ENCODE measurements around the gene TPO.
"Not testable (repeated sequence)": the region's sequence is repeated elsewhere in the genome, so short reads cannot be mapped to it uniquely, and the experiment has no call there.

Gene TPO

DNA sequence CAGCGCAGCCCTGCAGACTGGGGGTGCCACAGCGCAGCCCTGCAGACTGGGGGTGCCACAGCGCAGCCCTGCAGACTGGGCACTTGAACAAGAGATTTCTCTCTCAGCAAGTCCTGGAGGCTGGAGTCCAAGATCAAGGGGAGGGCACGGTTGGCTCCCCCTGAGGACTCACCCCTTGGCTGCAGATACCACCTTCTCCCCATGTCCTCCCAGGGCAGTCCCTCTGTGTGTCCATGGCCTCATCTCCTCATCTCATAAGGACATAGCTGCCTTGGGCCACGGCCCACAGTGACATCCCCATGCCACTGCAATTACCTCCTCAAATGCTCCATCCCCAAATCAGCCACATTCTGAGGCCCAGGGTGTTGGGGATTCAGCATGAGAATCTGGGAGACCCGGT is 98.2 kb downstream of the TPO start:
- no peak for DNase-seq (ENCODE audit: low spot score)
- TF ChIP-seq, protein P1, sequence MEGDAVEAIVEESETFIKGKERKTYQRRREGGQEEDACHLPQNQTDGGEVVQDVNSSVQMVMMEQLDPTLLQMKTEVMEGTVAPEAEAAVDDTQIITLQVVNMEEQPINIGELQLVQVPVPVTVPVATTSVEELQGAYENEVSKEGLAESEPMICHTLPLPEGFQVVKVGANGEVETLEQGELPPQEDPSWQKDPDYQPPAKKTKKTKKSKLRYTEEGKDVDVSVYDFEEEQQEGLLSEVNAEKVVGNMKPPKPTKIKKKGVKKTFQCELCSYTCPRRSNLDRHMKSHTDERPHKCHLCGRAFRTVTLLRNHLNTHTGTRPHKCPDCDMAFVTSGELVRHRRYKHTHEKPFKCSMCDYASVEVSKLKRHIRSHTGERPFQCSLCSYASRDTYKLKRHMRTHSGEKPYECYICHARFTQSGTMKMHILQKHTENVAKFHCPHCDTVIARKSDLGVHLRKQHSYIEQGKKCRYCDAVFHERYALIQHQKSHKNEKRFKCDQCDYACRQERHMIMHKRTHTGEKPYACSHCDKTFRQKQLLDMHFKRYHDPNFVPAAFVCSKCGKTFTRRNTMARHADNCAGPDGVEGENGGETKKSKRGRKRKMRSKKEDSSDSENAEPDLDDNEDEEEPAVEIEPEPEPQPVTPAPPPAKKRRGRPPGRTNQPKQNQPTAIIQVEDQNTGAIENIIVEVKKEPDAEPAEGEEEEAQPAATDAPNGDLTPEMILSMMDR (IDR thresholded peaks at IDR 0.05; ENCODE audit: extremely low read depth, missing control alignments): no peak

DNA sequence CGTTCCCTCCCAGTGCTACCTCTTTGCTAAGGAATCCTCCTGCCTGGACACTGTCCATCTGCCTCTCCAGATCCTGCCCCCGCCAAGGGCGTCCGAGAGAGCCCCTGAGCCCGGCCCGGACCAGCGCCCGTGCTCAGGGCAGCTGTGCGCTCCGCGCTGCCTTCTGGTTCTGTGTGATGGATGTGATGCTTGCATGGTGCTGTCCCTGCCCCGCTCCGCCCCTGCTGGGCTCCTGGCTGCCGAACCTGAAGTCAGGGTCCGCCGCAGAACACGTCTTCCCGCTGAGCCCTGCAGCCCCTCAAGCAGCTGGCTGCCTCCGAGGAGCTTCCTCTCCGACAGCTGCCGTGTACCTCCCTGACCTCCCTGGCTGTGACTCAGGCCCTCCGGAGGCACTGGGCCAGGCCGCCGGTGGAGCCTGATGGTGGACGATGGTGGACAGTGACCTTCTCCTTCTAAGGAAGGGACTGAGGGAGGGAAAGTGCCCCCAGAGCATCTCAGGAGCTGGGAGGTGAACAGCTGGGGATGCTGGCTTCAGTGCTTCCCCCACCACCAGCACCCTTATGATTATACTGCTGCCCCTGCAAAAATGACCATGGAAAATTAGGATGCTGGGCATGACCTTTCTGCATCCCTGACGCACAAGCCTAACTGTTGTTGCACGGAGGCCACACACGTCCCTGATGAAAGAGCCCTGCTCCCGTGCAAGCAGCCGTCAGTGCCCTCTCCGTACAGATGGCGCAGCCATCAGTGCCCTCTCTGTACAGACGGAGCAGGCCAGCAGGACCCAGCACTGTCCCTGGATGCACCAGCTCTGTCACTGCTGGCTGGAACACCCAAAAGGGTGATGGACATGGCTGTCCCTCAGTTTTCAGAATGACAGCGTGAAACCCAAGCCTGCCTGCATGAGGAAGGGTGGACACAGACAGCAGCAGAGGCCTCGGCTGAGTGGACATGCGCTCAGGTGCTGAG is 99.3 kb downstream of the TPO start:
- TF ChIP-seq, protein P1 (IDR thresholded peaks at IDR 0.05; ENCODE audit: extremely low read depth, missing control alignments): no peak
- no peak for DNase-seq (ENCODE audit: low spot score)

DNA sequence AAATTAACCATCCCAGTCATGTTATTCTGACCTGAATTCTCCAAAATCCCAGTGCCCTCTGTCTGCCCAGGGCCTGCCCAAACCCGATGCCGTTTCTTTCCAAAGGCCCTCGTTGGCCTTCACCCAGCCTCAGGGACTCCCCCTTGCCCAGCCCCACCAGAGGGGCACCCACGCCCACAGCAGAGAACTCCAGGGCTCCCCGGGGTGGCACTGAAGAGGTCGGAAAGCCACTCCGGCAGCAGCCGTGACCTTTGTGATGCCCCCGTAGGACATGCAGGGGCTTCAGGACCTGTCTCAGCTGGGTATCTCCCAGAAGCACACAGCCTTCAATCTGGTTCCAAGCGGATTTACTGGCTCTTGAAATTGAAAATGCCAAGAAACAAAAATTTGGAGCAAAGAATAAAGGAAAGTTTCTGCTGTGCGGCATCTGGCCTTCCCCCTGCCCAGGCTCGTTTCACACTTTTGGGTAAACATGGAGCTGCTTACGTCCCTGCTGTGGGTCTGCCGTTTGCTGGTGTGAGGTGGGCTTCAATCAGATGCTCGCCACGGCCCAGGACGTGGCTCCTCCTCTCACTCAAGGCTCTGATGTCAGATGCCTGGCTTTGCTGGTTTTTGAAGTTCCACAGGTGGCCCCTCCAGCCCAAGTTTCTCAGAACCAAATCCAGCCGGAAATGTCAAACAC is 101.3 kb downstream of the TPO start:
- DNase-seq (ENCODE audit: low spot score): no peak
- TF ChIP-seq, protein P1 (IDR thresholded peaks at IDR 0.05; ENCODE audit: extremely low read depth, missing control alignments): no peak

DNA sequence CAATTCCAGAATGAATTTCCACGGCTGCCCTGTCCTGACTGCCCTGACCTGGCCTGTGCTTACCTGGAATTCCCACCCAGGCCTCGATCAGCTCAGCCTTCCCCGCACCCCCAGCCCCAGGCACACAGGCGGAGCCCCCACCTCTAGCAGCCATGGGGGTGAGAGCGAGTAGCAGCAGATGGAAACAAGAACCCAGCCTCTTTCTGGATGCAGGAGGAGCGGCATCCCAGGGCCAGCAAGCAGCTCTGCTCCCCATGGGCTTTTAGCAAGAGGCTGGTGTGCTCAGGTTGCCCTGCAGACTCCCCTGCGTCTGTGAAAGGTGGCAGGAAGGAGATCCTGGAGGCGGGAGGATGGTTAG is 101.8 kb downstream of the TPO start:
- TF ChIP-seq, protein P1 (IDR thresholded peaks at IDR 0.05; ENCODE audit: extremely low read depth, missing control alignments): no peak
- no peak for DNase-seq (ENCODE audit: low spot score)

DNA sequence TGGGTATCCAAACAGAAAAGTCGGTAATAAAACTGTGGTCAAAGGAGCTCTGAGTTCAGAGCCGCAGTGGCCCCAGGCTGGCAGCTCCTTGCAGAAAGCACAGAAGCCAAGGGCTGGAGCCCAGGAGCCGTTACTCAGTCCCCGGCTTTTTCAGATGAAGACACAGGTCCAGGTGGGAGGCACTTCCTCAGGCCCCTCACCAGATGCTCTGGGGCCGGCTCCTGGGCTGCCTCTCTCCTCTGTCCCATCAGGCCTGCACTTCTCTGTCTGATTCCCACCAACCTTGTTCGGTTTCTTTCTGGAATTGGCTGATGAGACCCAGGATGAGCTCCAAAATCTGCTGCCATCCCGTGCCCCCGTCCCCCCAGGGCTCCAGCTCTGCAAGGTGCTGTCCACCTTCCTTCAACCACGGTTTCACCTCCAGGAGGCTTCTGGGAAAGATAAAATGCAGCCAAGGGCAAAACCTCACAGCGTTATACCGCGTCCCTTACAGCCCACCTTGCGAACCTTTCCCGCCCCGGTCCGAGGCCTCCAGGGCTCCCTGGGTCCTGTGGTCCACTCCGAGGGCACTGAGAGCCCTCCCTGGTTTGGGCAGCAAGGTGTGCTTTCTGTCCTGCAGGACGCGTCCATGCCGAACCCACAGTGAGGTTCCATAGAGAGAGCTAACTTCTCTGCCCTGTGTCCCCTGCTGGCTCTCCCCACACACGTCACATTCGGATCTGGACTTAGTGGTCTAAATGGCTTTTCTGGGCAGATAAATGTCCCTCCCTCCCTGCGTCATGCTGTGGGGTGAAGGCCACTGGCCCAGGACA is 102.9 kb downstream of the TPO start:
- TF ChIP-seq, protein P1 (IDR thresholded peaks at IDR 0.05; ENCODE audit: extremely low read depth, missing control alignments): no peak
- DNase-seq (ENCODE audit: low spot score): no peak

DNA sequence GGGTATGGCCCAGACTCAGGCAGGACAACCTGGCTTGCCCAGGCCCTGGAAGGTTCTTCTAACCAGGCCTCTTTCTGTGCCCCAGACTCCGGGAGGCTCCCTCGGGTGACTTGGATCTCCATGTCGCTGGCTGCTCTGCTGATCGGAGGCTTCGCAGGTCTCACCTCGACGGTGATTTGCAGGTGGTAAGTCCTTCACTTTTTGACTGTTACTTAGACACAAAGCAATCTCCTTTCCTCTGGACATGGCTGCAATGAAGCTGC is 103.5 kb downstream of the TPO start:
- DNase-seq (ENCODE audit: low spot score): no peak
- TF ChIP-seq, protein P1 (IDR thresholded peaks at IDR 0.05; ENCODE audit: extremely low read depth, missing control alignments): no peak

DNA sequence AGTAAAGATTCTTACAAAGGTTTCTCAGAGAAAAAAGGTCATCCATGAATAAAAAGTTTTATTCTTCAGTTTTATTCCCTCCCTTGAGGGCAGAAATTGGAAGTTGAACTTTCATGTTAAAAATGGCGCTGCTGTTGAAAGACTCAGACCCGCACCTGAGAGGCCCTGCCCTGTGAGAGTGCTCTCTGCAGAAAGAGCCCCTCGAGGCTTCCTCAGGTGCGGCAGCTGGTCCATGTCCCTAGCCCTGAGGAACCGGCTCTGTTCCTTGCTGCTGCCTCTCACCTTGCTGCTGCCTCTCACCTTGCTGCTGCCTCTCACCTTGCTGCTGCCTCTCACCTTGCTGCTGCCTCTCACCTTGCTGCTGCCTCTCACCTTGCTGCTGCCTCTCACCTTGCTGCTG is 104.0 kb downstream of the TPO start:
- DNase-seq (ENCODE audit: low spot score): not testable (repeated sequence)

Measured in GM20000 (cell line).